Jurkat, Clone E6-1 (cell line): ENCODE results near the gene ARHGAP40. TPM values are rescaled to one million over a fixed set of nuclear protein-coding genes. Genes with fewer than 3 reads are reported as not detected.

Experiments used
- DNase-seq: peaks from one replicate; pipeline ENCODE4 v3.0.0-alpha.2; 2011; ENCODE audit warnings: low read depth, low spot score
- H3K4me3 ChIP-seq: 2 replicates; pipeline ENCODE4 v1.5.1; 2011; ENCODE audit warnings: mild to moderate bottlenecking, low read length, control low read depth, moderate library complexity
- polyA plus RNA-seq: library from polyadenylated mRNA; unstranded; fragments of >200 nt; gene quantifications from one replicate; pipeline ENCODE4 v1.2.1, GENCODE V29; 2012; ENCODE audit warnings: missing spikeins; ENCODE audit not compliant: insufficient read length, insufficient read depth

ARHGAP40 gene
- polyA plus RNA-seq: not detected

DNA sequence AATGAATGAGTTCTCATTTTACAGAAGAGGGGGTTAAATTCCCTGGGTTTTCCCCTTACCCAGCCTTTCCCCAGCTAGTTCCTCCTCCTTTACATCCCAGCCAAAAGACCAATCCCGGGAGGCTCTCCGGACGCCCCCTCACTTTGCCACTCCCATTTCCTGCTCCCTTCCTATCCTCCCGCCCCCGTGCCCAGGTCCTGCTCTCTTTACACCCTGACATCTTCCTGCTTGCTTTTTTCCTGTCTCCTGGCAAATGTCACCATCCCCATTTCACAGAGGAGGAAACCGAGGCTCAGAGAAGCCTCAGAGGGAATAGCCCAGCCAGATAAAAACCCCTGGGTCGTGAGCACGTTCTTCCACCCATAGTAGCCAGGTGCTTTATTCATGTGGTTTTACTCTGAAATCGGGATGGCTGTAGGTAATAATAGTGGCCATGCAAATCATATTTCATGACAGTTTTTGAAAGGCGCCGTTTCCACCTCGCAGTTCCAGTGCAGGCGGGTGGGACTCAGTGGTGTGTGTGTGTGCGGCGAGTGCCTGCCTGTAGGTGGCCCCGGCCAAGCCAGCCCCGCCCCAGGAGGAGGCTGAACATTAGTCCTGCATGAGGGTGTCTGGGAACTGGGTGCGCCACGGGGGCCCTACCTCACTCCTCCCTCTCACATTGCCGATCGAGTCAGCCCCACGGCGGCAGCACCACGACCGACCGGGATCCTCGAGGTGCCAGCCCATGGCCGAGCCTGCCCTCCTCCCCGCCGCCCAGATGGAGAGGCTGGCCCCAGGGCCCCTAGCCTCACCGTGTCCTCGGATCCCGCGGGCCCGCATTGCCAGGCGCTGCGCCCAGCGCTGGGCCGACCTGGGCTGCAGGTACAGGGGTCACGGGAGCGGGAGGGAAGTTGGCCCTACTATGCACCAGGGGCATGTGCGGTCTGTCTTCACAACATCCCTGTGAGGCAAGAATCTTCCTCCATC is at the start of gene ARHGAP40:
Gene ARHGAP40, plus strand, starts transcription at position 594 of the 969 bp plus-strand sequence.
- H3K4me3 ChIP-seq: peak within 1 kb of the TSS; percentile 38
- peak; percentile 7 for DNase-seq

DNA sequence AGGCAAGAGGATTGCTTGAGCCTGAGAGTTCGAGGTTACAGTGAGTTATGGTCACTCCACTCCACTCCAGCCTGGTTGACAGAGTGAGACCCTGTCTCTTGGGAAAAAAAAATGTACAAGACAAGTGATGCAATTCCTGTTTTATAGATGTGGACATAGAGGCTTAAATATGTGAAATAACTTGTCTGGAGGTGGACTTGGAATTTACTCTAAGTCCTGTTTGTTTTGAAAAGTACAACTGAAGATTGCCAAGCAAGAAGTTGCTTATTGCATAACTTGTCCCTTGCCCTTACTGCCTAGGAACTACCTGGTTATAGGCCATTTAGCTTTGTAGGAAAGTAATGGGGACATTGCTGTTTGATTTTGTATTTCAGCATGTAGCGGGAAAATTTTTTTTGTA is 46.6 kb upstream of the ARHGAP40 start:
- H3K4me3 ChIP-seq: no peak overlapping the region
- no peak for DNase-seq

DNA sequence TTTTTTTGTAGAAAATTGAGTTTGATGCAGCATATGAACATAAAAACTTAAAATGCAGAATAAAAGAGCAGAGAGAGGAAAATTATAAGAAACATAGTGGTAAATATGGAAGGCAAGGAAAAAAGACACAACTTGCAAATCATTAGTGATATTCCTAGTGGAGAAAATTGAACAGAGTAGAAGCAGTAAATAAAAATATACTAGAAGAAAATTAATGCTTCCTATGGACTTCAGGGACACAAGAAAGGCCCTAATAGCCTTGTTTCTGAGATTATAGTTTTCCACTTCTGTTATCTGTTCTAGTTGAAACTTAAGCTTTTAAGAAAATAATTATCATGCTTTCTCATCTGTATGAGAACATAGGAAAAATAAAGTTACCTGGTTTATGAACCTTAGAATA is 46.2 kb upstream of the ARHGAP40 start:
- no peak for DNase-seq
- H3K4me3 ChIP-seq: no peak overlapping the region

DNA sequence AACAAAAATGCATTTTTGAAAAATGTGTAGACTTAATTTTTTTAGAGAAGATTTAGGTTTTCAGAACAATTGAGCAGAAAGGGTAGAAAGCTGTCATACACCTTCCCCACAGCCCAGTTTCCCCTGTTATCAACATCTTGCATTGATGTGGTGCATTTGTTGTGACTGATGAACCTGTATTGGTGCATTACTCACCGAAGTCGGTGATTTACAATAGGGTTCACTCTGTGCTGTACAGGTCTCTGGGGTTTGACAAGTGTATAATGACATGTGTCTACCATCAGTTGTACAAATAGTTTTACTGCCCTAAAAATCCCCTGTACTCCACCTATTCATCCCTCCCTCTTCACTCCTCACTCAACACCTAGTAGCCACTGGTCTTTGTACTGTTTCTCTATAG is 44.4 kb upstream of the ARHGAP40 start:
- H3K4me3 ChIP-seq: no peak overlapping the region
- no peak for DNase-seq

DNA sequence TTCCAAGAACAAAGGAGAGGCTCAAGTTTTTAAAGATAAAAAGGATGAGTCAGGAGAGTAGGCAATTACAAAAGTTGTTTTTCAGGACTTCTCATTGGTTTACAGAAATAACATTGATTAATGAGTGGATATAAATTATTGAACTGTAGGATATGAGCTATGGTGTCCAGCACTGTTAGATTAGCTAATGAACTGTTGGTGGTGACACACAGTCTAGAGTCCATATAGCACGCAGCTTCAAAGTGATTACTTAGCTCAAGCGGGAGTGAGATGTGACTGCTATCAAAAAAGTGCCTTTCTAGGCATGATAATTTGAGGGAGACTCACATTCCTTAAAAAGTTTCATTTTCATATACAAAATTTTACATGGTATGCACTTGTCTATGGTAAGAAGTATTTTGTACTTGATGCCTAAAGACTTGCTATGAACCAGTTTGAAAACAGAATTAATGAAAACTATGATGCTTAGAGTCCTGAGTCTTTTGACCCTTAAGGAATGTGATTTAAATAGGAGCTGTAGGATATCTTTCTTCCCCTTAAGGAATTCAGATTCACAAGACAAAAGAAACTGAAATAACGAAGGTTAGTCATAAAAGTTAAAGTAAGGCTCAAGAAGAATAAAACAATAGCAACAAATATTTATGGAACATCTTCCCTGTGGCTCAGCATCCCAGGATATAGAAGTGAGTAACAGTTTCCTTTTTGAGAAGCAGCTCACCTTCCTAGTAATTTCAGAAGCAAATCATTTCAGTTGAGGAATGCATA is 42.8 kb upstream of the ARHGAP40 start:
- no peak overlapping the region for H3K4me3 ChIP-seq
- no peak for DNase-seq

DNA sequence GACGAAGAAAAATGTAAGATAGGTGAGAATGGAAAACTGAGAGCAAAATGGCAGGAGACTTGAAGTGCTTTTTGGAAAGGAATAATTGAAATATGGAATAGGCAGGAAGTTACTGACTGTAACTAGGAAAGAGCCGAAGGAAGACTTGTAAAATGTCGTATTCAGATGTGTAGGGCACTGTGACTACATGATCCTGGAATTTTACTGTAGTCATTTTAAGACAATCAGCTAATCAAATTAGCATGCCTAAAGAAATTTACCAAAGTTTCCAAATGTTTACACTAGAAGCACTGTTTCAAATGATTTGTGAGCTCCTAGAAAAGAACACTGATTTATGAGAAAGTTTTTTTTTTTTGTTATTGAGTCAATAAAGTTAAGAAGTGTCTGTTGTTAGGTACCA is 41.8 kb upstream of the ARHGAP40 start:
- no peak overlapping the region for H3K4me3 ChIP-seq
- no peak for DNase-seq

DNA sequence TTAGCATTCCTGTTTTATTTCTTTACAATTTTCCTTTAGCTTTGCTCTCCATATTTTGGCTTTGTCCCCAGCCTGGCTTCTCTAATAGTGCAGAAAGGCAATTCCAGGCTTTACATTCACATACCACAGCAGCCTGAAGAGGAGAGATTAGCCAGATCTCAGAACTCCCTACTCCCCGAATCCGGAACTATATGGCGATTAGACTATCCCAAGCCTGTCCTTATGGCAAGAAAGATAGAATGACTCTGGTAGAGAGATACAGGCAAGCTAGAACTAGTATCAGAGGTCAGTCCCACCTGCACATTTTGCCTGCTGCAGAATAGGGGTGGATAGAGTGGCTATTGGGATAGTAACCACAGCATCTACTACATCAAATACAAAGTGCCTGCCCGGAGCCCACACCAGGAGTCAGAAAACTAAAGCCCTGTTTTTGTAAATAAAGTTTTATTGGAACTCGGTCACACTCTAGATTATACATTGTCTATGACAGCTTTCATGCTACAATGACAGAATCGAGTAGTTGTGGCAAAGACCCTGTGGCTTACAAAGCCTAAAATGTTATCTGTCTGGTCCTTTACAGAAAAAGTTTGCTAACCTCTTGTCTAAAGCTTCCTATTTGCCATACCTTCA is 37.7 kb upstream of the ARHGAP40 start:
- H3K4me3 ChIP-seq: no peak overlapping the region
- DNase-seq: no peak

DNA sequence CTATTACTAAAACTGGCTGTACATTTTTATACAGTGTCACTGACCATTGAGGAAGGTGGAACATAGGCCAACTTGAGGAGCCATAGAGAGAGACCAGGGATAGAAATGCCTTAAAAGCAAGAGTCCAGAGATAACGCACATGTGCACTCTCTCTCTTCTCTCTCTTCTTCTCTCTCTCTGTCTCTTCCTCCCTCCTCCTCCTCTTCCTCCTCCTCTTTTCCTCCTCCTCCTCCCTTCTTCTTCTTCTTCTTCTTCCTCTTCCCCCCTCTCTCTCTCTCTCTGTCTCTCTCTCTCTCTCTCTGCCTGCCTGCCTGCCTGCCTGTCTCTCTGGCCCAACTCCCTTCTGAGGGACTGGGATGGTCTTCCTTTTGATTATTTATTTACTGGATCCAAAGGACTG is 36.9 kb upstream of the ARHGAP40 start:
- no peak for DNase-seq
- H3K4me3 ChIP-seq: no peak overlapping the region

DNA sequence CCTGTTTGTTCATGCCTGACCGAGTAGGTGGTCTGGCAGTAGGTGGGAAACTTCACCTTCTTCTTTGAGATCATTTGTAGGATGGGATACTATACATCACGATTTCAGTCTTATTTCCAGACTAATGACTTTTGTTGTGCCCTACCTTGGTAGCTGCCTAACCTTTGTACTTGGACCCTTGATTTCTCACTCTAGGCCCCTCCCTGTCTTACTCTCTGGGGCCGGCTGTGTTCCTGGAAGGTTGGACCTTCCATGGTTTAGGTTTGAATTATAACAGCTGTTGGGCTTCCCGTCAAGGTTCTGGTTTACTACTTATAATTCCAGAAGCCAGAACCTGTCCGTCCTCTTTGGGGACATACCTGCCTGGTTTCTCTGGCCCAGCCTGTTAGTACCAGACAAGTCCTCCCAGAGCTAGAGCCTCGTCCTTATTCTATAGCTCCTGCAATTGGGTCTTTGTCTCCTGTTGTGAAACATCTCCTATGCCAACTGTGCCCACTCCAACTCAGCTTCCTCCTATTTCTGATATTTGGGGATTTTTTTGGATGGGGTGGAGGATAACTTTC is 35.5 kb upstream of the ARHGAP40 start:
- H3K4me3 ChIP-seq: no peak overlapping the region
- DNase-seq: no peak

DNA sequence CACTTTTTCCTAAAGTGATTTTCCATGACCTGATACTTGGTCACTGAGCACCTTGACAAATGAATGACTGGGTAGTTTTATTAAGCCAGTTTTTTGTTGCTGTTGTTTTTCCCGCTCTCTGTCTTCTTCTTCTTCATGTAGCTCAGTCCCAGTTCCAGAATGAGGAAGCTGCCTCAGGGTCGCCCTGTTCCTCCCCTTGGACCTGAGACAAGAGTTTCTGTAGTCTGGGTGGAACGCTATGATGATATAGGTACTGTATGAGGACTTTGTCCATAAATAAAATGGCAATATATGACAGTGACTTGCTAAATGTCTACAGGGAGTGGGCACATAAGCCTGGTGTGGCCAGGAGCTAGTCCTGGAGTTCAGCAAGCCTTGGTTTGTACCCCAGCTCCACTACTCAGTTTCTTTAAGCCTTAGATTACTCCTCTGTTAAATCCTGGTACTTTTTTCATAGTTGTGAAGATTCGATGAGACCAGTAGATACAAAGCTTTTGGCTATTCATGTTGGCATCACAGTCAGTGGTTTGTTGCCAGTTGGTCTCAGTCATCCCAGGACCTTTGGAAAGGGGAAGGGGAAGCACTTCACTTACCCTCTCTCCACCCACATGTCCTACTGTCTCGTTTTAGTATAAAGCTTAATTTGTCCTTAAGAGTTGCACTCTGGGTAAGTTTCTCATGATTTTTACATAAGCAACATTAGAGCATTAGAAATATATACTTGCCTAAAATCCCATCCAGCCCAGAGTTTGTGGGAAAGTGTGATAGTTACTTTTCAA is 31.7 kb upstream of the ARHGAP40 start:
- no peak for DNase-seq
- no peak overlapping the region for H3K4me3 ChIP-seq

DNA sequence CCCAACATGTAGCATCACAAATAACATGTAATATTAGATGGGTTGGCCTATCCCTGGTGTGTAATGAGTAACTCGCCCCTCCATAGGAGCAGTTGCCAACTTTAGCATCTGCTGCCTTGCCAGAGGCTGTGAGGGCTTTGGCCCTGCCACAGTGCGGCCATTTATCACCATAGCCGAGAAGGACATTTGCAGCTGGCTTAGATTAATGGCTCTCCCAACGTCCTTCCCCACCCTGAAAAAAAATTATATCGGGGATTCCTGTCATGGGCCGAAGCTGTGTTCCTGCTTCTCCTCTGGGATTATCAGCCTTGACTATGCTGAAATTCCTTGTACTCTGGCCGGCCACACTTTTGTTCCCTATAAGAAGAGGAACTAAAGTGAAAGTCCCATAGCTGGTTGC is 28.2 kb upstream of the ARHGAP40 start:
- no peak for DNase-seq
- no peak overlapping the region for H3K4me3 ChIP-seq

DNA sequence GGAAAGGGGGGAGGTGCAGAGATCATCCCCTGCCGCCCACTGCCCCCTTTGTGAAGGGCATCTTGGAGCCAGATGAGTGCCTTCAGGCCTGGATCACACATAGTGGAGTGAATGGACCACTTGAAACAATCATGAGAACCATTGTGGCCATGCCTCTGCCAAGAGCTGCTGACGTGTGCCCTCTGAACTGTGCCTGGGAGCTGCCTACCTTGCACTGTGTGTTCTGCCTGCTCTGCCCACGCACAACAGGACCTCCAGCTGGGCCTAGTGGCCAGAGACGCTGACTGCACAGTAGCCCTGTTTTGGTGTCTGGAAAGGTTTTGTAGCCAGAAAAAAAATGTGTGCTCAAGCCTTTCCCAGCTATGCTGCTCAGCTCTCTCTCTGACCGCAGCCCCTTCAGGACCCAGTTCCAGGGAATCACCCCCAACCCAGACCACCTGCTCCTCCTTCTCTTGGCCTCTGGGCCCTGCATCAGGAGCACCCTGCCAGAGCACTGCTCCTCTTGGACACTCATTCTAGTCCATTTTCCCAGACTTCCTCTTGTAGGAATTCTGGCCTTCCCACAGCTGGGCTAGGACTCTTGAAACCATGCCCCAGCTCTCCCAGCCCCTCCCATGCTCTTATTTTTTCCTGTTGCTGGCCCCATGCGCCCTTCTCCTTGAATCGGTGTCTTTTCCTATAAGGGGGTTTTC is 22.2 kb upstream of the ARHGAP40 start:
- no peak overlapping the region for H3K4me3 ChIP-seq
- DNase-seq: no peak

DNA sequence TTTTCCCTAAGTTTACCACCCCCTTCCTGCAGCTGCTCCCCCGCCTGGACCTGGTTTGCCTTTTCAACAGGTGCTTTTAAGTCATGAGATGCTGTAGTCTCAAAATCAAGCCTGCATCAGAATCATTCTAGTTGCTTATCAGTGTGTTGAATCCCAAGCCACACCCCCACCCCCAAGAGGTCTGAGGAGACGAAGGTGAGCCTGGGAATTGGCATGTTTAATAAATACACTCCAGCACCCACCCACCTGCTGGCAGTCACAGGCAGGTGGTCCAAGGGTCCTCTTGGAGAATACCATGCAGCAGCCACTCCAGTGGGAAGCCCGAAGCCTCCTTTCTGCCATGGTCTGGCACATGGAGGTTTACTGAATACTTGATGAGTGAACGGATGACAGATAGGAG is 21.7 kb upstream of the ARHGAP40 start:
- no peak for DNase-seq
- no peak overlapping the region for H3K4me3 ChIP-seq

DNA sequence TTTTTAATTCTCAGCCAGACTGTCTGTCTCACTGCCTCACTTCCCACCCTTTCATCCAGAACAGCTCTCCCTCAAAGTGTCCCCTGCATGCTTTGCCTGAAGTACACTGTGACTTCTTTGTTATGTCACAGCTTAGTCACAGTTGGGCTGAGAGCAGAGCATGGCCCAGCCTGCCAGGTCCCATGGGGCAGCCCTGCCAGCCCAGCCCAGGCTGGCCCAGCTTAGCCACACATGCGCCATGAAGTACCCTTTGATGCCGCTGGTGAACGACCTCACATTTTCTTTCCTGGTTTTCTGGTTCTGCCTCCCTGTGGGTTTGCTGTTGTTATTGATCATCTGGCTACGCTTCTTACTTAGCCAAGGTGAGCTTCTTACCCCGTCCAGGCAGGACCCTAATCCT is 20.6 kb upstream of the ARHGAP40 start, which contains the start of gene ADIG:
Gene ADIG, plus strand, starts transcription at position 185 of the 400 bp plus-strand sequence. Its CDS starts 54 bp downstream, at position 239.
- DNase-seq: no peak
- H3K4me3 ChIP-seq: no peak within 1 kb of the TSS

DNA sequence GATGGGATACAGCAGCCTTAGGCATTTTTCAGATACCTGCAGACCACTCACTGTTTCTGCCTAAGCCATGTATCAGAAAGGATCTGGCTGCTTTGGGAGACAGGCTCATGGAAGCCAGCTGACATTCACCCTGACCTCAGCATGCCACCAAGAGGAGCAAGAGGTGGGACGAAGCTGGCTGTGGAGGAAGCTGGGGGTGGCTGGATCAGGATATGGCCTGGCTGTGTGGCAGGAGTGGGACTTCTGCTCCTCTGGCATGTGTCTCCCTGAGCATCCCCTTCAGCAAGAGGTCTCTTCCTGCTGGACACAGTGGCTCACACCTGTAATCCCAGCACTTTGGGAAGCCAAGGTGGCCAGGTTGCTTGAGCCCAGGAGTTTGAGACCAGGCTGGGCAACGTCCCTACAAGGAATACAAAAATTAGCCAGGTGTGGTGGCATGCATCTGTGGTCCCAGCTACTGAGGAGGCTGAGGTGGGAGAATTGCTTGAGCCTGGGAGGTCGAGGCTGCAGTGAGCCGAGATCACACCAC is 19.7 kb upstream of the ARHGAP40 start:
- DNase-seq: no peak

DNA sequence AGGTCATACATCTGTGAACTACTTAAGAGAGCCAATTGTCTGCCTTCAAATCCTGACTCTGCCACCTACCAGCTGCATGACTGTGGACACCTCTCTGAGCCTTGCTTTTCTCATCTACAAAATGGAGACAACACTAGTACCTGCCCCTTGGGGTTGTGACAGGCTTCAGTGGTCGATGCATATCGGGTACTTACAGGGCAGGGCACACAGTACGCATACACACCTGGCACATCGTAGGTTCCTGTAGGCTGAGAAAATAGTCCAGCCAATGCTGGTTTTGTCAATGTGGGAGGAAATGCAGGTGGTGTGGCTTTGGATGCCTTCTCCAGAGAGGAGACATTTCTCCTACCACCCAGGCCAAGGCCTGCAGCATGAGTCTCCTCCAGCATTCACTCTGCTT is 18.3 kb upstream of the ARHGAP40 start:
- no peak overlapping the region for H3K4me3 ChIP-seq
- no peak for DNase-seq

More for the DNA sequence above, 19.7 kb upstream of the ARHGAP40 start:
- no peak overlapping the region for H3K4me3 ChIP-seq

DNA sequence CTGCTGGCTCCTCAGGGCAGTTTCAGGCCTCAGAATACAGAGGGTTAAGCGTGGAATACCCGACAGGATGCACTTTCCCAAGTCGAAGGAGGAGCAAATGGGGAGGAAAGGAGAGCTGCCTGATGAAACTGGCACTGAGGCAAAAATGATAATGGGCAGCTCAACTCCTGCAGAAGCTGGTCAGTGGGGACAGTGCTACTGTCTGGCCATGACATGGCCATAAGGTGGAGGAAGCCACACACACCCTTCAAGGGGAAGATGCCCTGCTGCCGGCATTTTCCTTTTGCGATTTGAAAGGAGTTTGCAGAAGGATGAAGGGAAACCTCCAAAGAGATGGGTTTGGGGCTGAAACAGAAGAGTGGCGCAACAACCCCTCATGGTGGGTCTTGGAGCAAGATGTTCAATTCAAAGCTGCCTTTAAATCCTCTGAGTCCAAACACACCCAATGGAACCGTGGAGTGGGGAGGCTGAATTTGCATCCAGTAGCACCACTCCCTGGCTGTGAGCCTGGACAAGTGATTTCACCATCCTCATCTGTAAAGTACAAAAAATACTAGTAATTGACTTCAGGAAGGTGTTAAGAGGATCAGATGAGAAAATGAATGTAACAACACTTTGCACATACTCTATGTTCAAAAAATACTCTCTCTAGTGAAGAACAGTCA is 17.4 kb upstream of the ARHGAP40 start:
- no peak for DNase-seq
- H3K4me3 ChIP-seq: no peak overlapping the region
